Mesenchymal stem cell (in vitro differentiated cells and primary cell): Measurements from ENCODE around the gene CAMTA1.

Experiments
- DNase-seq: peaks from one replicate; pipeline ENCODE4 v3.0.0-alpha.2; 2013
- H2AFZ ChIP-seq: one replicate; pipeline ENCODE4 v1.6.1; 2013; ENCODE audit warnings: low read depth, mild to moderate bottlenecking, control low read depth, inconsistent platforms, low read length, moderate library complexity
- H2AK5ac ChIP-seq: 2 replicates; pipeline ENCODE4 v1.6.1; 2013; ENCODE audit warnings: low read length, moderate library complexity, mild to moderate bottlenecking, inconsistent platforms; ENCODE audit not compliant: severe bottlenecking
- H2BK120ac ChIP-seq: one replicate; pipeline ENCODE4 v1.6.1; 2013; ENCODE audit warnings: low read depth, mild to moderate bottlenecking, inconsistent platforms, low read length, moderate library complexity
- H2BK12ac ChIP-seq, 2 experiments: one replicate each; pipeline ENCODE4 v1.6.1; 2013; ENCODE audit warnings: inconsistent platforms in 2 of 2, low read length in 2 of 2, mild to moderate bottlenecking in 2 of 2, moderate library complexity in 2 of 2, control low read depth in 1 of 2
- H2BK15ac ChIP-seq: one replicate; pipeline ENCODE4 v1.6.1; 2013; ENCODE audit warnings: mild to moderate bottlenecking, low read depth, inconsistent platforms; ENCODE audit not compliant: poor library complexity, severe bottlenecking
- H2BK5ac ChIP-seq: 2 replicates; pipeline ENCODE4 v1.6.1; 2013; ENCODE audit warnings: low read depth, mild to moderate bottlenecking, low read length, control low read depth, inconsistent platforms; ENCODE audit not compliant: poor library complexity, severe bottlenecking
- H3K14ac ChIP-seq, 2 experiments: one replicate each; pipeline ENCODE4 v1.6.1; 2013; ENCODE audit warnings: inconsistent platforms in 2 of 2, low read length in 2 of 2, control low read depth in 1 of 2, mild to moderate bottlenecking in 1 of 2, moderate library complexity in 1 of 2
- H3K18ac ChIP-seq, 2 experiments: one replicate each; pipeline ENCODE4 v1.6.1; 2013; ENCODE audit warnings: inconsistent platforms in 2 of 2, low read length in 2 of 2, control low read depth in 1 of 2, low read depth in 1 of 2, mild to moderate bottlenecking in 1 of 2
- H3K23ac ChIP-seq, 2 experiments: one replicate each; pipeline ENCODE4 v1.6.1; 2013; ENCODE audit warnings: inconsistent platforms in 2 of 2, low read length in 2 of 2, mild to moderate bottlenecking in 2 of 2, moderate library complexity in 2 of 2, control low read depth in 1 of 2
- H3K27ac ChIP-seq: 2 replicates; pipeline ENCODE4 v1.5.1; 2013; ENCODE audit warnings: mild to moderate bottlenecking, moderate library complexity, low read length, control low read depth, inconsistent platforms; ENCODE audit not compliant: poor library complexity, severe bottlenecking
- H3K27me3 ChIP-seq, 2 experiments: 2 replicates each; pipeline versions ENCODE4 v1.6.1 to v1.7.0; 2013; ENCODE audit warnings: low read length in 2 of 2, mild to moderate bottlenecking in 2 of 2, moderate library complexity in 2 of 2, control low read depth in 1 of 2, inconsistent platforms in 1 of 2; ENCODE audit not compliant: control insufficient read depth in 1 of 2, insufficient read depth in 1 of 2
- H3K36me3 ChIP-seq, 2 experiments: 2 replicates each; pipeline versions ENCODE4 v1.6.1 to v1.7.0; 2013; ENCODE audit warnings: low read length in 2 of 2, control low read depth in 1 of 2, inconsistent platforms in 1 of 2, low read depth in 1 of 2, mild to moderate bottlenecking in 1 of 2; ENCODE audit not compliant: insufficient read depth in 2 of 2, control insufficient read depth in 1 of 2
- H3K4ac ChIP-seq, 2 experiments: one replicate each; pipeline ENCODE4 v1.6.1; 2013; ENCODE audit warnings: inconsistent platforms in 2 of 2, low read length in 2 of 2, mild to moderate bottlenecking in 2 of 2, moderate library complexity in 2 of 2, control low read depth in 1 of 2, low read depth in 1 of 2
- H3K4me1 ChIP-seq: 2 replicates; pipeline ENCODE4 v1.6.1; 2013; ENCODE audit warnings: low read depth, low read length, control low read depth; ENCODE audit not compliant: control insufficient read depth, insufficient read depth
- H3K4me2 ChIP-seq: 2 replicates; pipeline ENCODE4 v1.6.1; 2013; ENCODE audit warnings: low read length, mild to moderate bottlenecking, inconsistent platforms; ENCODE audit not compliant: poor library complexity, severe bottlenecking
- H3K4me3 ChIP-seq, 2 experiments: 2 replicates each; pipeline versions ENCODE4 v1.5.1 to v1.7.0; 2013; ENCODE audit warnings: low read length in 2 of 2, mild to moderate bottlenecking in 2 of 2, control low read depth in 1 of 2, low read depth in 1 of 2; ENCODE audit not compliant: insufficient read depth in 1 of 2
- H3K79me1 ChIP-seq: replicated peaks from 2 replicates; pipeline ENCODE4 v1.6.1; 2013; ENCODE audit warnings: mild to moderate bottlenecking, control low read depth, low read length, inconsistent platforms; ENCODE audit not compliant: poor library complexity, severe bottlenecking
- H3K9ac ChIP-seq: 2 replicates; pipeline ENCODE4 v1.7.0; 2013; ENCODE audit warnings: mild to moderate bottlenecking, low read length, moderate library complexity
- H3K9me3 ChIP-seq: 2 replicates; pipeline ENCODE4 v1.7.0; 2013; ENCODE audit warnings: mild to moderate bottlenecking, low read length; ENCODE audit not compliant: control insufficient read depth
- H4K8ac ChIP-seq: one replicate; pipeline ENCODE4 v1.6.1; 2013; ENCODE audit warnings: inconsistent platforms, mild to moderate bottlenecking, low read length, moderate library complexity
- H4K91ac ChIP-seq: one replicate; pipeline ENCODE4 v1.6.1; 2013; ENCODE audit warnings: mild to moderate bottlenecking, low read length, inconsistent platforms
- WGBS: methylation state at CpG from one replicate; pipeline ENCODE4 v1.1.7; 2013; ENCODE audit warnings: mixed read lengths; 5-methylcytosine and 5-hydroxymethylcytosine counted together

The CAMTA1 gene

DNA sequence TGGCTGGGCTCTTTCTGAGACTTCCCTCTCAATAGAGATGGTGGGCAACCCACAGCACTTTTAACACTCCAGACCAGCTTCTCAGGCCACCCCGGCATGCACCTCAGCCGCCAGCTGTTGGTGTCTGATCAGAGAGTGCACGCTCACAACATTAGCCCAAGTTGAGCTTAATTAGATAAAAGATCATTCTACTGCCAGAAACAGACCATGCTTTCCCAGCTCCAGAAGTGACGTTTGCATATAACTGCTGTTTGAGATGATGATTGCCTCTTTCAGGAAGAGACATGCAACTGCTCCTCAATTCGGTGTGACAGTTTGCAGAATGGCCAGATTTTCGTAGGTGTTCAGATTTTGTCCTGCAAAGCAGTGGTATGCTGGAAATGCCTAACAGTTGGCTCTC is 700.6 kb downstream of the CAMTA1 start:
- no peak overlapping the region for H2BK15ac ChIP-seq
- H2AK5ac ChIP-seq = no peak overlapping the region
- H2BK120ac ChIP-seq = no peak overlapping the region
- no peak overlapping the region for H3K23ac ChIP-seq
- no peak overlapping the region for H3K4me2 ChIP-seq
- no peak overlapping the region for H4K8ac ChIP-seq
- DNase-seq = no peak
- H2BK5ac ChIP-seq = no peak overlapping the region
- H3K27me3 ChIP-seq = peaks cover 0 to 34% of the 10 kb centered on the region in 2 experiments
- 88% methylated on average over 6 of the region's 6 CpGs for WGBS
- no peak overlapping the region for H3K27ac ChIP-seq
- no peak overlapping the region for H3K4me3 ChIP-seq
- peaks cover 11% of the 10 kb centered on the region for H3K4me1 ChIP-seq
- H3K4ac ChIP-seq = no peak overlapping the region
- H3K9ac ChIP-seq = no peak overlapping the region
- H2AFZ ChIP-seq = no peak overlapping the region
- H3K18ac ChIP-seq = no peak overlapping the region
- H3K36me3 ChIP-seq = no peaks in the 10 kb centered on the region
- peak overlapping the region; percentile 25 for H4K91ac ChIP-seq
- H3K79me1 ChIP-seq = no peaks in the 10 kb centered on the region
- no peak overlapping the region for H2BK12ac ChIP-seq
- H3K9me3 ChIP-seq = no peaks in the 10 kb centered on the region
- H3K14ac ChIP-seq = no peak overlapping the region

DNA sequence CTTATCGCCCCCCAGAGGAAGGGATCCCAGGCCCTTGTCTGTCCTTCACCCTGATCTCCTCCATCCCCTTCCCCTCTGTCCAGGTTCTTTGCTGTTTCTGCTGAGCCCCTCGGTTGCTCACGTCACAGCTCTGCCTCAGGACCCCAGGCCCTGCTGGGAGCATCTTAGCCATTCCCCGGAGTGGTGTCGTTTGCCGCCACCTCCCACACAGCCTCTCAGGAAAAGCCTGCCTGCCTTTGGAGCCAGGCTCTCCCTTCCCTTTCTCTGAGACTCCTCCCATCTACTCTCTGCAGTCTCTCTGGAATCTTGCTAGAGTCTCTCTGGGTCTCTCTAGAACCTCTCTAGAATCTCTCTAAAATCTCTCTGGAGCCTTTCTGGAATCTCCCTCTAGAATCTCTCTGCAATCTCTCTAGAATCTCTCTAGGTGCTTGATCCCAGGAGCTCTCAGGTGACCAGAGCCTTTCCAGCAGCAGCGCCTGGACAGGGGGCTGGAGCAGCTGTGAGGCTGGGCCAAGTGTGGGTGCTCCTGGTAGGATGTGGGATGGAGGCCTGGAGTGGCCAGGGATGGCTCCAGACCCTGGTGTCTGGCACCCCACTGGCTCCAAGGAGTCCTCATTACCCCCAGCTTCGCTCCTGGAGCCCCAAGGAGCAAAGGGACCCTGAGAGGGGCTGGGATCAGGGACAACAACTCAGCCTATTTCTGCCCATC is 702.7 kb downstream of the CAMTA1 start:
- Histone ChIP-seq H3K9me3 (no peaks in the 10 kb centered on the region), H2BK120ac (no peak overlapping the region), H3K27me3 (peaks cover 0 to 13% of the 10 kb centered on the region in 2 experiments), H3K18ac (no peak overlapping the region), H2AK5ac (no peak overlapping the region), H3K4ac (no peak overlapping the region), H3K4me2 (no peak overlapping the region), H3K36me3 (no peaks in the 10 kb centered on the region), H3K4me3 (no peak overlapping the region), H4K8ac (no peak overlapping the region), H3K9ac (no peak overlapping the region), H4K91ac (no peak overlapping the region), H2AFZ (no peak overlapping the region), H2BK5ac (no peak overlapping the region), H2BK12ac (no peak overlapping the region), H3K79me1 (no peaks in the 10 kb centered on the region), H3K23ac (no peak overlapping the region), H3K14ac (peak overlapping the region in 1 of 2 experiments; percentile 35), H3K27ac (no peak overlapping the region), H2BK15ac (no peak overlapping the region), H3K4me1 (peaks cover 7% of the 10 kb centered on the region)
- 73% methylated on average over 8 of the region's 8 CpGs for WGBS
- DNase-seq = no peak

DNA sequence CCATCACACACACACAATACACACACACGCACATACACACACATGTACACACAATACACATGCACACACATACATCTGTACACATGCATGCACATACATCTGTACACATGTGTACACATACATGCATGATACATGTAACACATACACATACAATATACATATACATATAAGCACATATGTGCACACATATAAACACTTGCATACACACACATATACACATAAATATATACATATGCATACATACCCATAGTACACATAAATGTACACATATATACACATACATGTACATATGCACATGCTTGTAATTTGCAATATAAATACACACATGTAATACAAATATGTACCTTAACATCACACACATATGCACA is 703.2 kb downstream of the CAMTA1 start:
- H3K23ac ChIP-seq = no peak overlapping the region
- H3K4me3 ChIP-seq = no peak overlapping the region
- no peak overlapping the region for H2BK12ac ChIP-seq
- H4K91ac ChIP-seq = no peak overlapping the region
- no peak overlapping the region for H2BK5ac ChIP-seq
- H2AFZ ChIP-seq = no peak overlapping the region
- WGBS = 92% methylated on average over 1 of the region's 1 CpG
- no peak overlapping the region for H4K8ac ChIP-seq
- DNase-seq = no peak
- H3K14ac ChIP-seq = peak overlapping the region in 1 of 2 experiments; percentile 35
- H3K36me3 ChIP-seq = no peaks in the 10 kb centered on the region
- no peaks in the 10 kb centered on the region for H3K9me3 ChIP-seq
- H3K4me2 ChIP-seq = no peak overlapping the region
- no peak overlapping the region for H2BK120ac ChIP-seq
- H3K9ac ChIP-seq = no peak overlapping the region
- H3K27ac ChIP-seq = no peak overlapping the region
- no peak overlapping the region for H2BK15ac ChIP-seq
- no peak overlapping the region for H3K18ac ChIP-seq
- peaks cover 5% of the 10 kb centered on the region for H3K4me1 ChIP-seq
- no peak overlapping the region for H2AK5ac ChIP-seq
- peaks cover 0 to 11% of the 10 kb centered on the region in 2 experiments for H3K27me3 ChIP-seq
- H3K79me1 ChIP-seq = no peaks in the 10 kb centered on the region
- no peak overlapping the region for H3K4ac ChIP-seq

DNA sequence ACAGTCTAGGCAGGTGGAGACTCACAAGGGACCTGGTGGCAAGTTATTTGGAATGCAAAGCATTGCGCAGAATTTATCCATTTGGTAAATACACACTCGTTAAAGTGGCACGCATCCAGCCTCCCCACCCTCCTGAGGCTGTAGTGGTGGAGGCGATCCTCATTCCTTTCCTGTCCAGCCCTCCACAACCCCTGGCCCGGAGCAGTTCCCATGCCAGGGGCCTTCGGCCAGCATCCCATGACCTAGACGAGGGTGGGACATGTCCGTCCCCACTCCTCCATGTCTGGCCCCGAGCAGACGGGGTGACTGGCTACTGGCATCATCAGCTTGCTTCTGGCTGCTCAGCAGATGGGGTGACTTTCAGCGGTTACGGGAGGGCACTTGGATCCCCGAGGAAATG is 704.3 kb downstream of the CAMTA1 start:
- Histone ChIP-seq H3K27me3 (peaks cover 0 to 16% of the 10 kb centered on the region in 2 experiments), H4K91ac (no peak overlapping the region), H2BK12ac (no peak overlapping the region), H2BK5ac (no peak overlapping the region), H3K79me1 (no peaks in the 10 kb centered on the region), H3K9me3 (no peaks in the 10 kb centered on the region), H3K27ac (no peak overlapping the region), H3K23ac (no peak overlapping the region), H3K36me3 (no peaks in the 10 kb centered on the region), H2AFZ (no peak overlapping the region), H3K14ac (no peak overlapping the region), H3K4me1 (peaks cover 2% of the 10 kb centered on the region), H2BK120ac (no peak overlapping the region), H3K4me3 (no peak overlapping the region), H4K8ac (no peak overlapping the region), H3K18ac (no peak overlapping the region), H2AK5ac (no peak overlapping the region), H2BK15ac (no peak overlapping the region), H3K9ac (no peak overlapping the region), H3K4me2 (no peak overlapping the region), H3K4ac (no peak overlapping the region)
- no peak for DNase-seq
- WGBS = 95% methylated on average over 13 of the region's 13 CpGs
